ENCODE measurements around the gene CDH4. TPM values are rescaled to one million over a fixed set of nuclear protein-coding genes. Genes with fewer than 3 reads are reported as not detected.

The CDH4 gene
- total and polyA plus RNA-seq, 2 donors (not counting 3 experiments of a cell fraction or from before 2014, with no cell fraction given) = 0.17 to 0.51 TPM

- TF ChIP-seq MAX (IDR thresholded peaks at IDR 0.05; ENCODE audit: insufficient read depth, insufficient read length) = no peak
- no peak for TF ChIP-seq GATA2 (IDR thresholded peaks at IDR 0.05; ENCODE audit: insufficient read depth, insufficient read length, low read depth, low read length)
- no peak for TF ChIP-seq MYC (IDR thresholded peaks at IDR 0.05; ENCODE audit: low read depth, low read length)
- no peak for TF ChIP-seq EZH2 (IDR thresholded peaks at IDR 0.05; ENCODE audit: borderline replicate concordance, low read depth, low read length, severe bottlenecking)
- no peak for TF ChIP-seq JUN (IDR thresholded peaks at IDR 0.05; ENCODE audit: borderline replicate concordance, insufficient read depth, insufficient read length, low read depth)
- TF ChIP-seq CTCF (IDR thresholded peaks at IDR 0.05; ENCODE audit: extremely low read depth in 1 of 2, insufficient read depth in 1 of 2, low read depth in 1 of 2, low read length in 2 of 2) = no peak
- no peak for TF ChIP-seq POLR2AphosphoS5 (IDR thresholded peaks at IDR 0.05; ENCODE audit: insufficient read depth, low read depth, low read length)
- no peak for TF ChIP-seq FOS (IDR thresholded peaks at IDR 0.05; ENCODE audit: borderline replicate concordance, insufficient read depth, low read length)
- H3K9me3 ChIP-seq (replicated peaks; ENCODE audit: control insufficient read depth, insufficient read depth, low read length) = no peaks in the 10 kb centered on the region
- H4K20me1 ChIP-seq (replicated peaks; ENCODE audit: control insufficient read depth, extremely low read depth, insufficient read depth, low read length) = no peaks in the 10 kb centered on the region
- H3K4me2 ChIP-seq (ENCODE audit: insufficient read depth, low read length) = no peak overlapping the region
- no peak overlapping the region for H3K4me3 ChIP-seq (replicated peaks in 1 of 3; ENCODE audit: insufficient read depth in 1 of 3, low read depth in 1 of 3, low read length in 3 of 3)
- H2AFZ ChIP-seq (ENCODE audit: low read depth, low read length) = no peak overlapping the region
- BruUV-seq (replicated peaks) = no TSS peak
- DNase-seq (ENCODE audit: low read depth, low spot score) = no peak
- H3K79me2 ChIP-seq (ENCODE audit: control insufficient read depth, insufficient read depth, low read length) = no peaks in the 10 kb centered on the region
- no peaks in the 10 kb centered on the region for H3K27me3 ChIP-seq (ENCODE audit: control insufficient read depth in 2 of 2, insufficient read depth in 2 of 2, low read length in 2 of 2)
- ChIA-PET CTCF (no interaction called here), POLR2A (no interaction called here)
- H3K27ac ChIP-seq (ENCODE audit: insufficient read depth, low read depth, low read length) = no peak overlapping the region
- H3K36me3 ChIP-seq (ENCODE audit: control insufficient read depth in 2 of 2, extremely low read depth in 1 of 2, insufficient read depth in 2 of 2, low read length in 2 of 2) = no peaks in the 10 kb centered on the region
- H3K4me1 ChIP-seq (ENCODE audit: control insufficient read depth, extremely low read depth, insufficient read depth, low read length) = no peaks in the 10 kb centered on the region
- FAIRE-seq = no peak
- dilution Hi-C loops (cut with MboI; ENCODE audit: extremely low pct_ligation_motif_present, low sequenced_read_pairs) = no loop called here
- H3K9me1 ChIP-seq (replicated peaks; ENCODE audit: control insufficient read depth, extremely low read depth, insufficient read depth, low read length) = no peaks in the 10 kb centered on the region
- intact Hi-C loops (cut with micrococcal nuclease) = no loop called here
- no peak overlapping the region for H3K9ac ChIP-seq (replicated peaks; ENCODE audit: extremely low read depth, insufficient read depth, low read length)
These were observed 518.1 kb downstream of the CDH4 start for GRCh38 chr20:61770113-61770585.

All from endothelial cell of umbilical vein (primary cell).